ENCODE measurements around the gene ARID1B.

DNA sequence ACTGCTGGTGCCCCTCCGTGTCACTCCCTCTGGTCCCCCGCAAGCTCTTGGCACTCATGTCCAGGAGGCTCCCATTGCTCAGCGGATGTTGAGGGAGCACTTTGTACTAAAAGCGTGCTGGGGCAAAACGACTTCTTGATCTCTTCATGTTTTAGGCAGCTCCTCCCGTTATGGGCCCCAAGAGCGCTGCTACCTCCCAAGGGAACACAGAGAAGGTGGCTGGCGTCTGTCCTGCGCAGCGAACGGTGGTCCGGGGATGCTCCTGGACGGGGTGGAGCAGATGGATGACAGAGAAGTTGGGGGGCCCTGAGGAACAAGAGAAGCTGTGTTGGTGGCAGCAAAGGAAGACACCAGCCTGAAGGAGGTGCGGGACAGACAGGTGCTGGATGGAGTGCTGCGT is 446.3 kb downstream of the ARID1B start:
- TF ChIP-seq, protein P1, sequence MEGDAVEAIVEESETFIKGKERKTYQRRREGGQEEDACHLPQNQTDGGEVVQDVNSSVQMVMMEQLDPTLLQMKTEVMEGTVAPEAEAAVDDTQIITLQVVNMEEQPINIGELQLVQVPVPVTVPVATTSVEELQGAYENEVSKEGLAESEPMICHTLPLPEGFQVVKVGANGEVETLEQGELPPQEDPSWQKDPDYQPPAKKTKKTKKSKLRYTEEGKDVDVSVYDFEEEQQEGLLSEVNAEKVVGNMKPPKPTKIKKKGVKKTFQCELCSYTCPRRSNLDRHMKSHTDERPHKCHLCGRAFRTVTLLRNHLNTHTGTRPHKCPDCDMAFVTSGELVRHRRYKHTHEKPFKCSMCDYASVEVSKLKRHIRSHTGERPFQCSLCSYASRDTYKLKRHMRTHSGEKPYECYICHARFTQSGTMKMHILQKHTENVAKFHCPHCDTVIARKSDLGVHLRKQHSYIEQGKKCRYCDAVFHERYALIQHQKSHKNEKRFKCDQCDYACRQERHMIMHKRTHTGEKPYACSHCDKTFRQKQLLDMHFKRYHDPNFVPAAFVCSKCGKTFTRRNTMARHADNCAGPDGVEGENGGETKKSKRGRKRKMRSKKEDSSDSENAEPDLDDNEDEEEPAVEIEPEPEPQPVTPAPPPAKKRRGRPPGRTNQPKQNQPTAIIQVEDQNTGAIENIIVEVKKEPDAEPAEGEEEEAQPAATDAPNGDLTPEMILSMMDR (tag by site-specific recombination; IDR thresholded peaks at IDR 0.05): no peak
- TF ChIP-seq ZEB2 (tag by site-specific recombination; IDR thresholded peaks at IDR 0.05) (no peak), ZNF776 (tag by site-specific recombination; IDR thresholded peaks at IDR 0.05; ENCODE audit: borderline replicate concordance) (no peak), ZNF747 (tag by site-specific recombination; IDR thresholded peaks at IDR 0.05) (no peak), ZNF24 (tag by site-specific recombination; IDR thresholded peaks at IDR 0.05) (no peak), TRIM28 (IDR thresholded peaks at IDR 0.05; ENCODE audit: borderline replicate concordance, low read length) (no peak), KLF16 (tag by site-specific recombination; IDR thresholded peaks at IDR 0.05) (no peak)
- TF ChIP-seq, protein P2, sequence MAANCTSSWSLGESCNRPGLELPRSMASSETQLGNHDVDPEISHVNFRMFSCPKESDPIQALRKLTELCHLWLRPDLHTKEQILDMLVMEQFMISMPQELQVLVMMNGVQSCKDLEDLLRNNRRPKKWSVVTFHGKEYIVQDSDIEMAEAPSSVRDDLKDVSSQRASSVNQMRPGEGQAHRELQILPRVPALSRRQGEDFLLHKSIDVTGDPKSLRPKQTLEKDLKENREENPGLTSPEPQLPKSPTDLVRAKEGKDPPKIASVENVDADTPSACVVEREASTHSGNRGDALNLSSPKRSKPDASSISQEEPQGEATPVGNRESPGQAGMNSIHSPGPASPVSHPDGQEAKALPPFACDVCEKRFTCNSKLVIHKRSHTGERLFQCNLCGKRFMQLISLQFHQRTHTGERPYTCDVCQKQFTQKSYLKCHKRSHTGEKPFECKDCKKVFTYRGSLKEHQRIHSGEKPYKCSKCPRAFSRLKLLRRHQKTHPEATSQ (tag by site-specific recombination; IDR thresholded peaks at IDR 0.05): no peak
- TF ChIP-seq, protein P3, sequence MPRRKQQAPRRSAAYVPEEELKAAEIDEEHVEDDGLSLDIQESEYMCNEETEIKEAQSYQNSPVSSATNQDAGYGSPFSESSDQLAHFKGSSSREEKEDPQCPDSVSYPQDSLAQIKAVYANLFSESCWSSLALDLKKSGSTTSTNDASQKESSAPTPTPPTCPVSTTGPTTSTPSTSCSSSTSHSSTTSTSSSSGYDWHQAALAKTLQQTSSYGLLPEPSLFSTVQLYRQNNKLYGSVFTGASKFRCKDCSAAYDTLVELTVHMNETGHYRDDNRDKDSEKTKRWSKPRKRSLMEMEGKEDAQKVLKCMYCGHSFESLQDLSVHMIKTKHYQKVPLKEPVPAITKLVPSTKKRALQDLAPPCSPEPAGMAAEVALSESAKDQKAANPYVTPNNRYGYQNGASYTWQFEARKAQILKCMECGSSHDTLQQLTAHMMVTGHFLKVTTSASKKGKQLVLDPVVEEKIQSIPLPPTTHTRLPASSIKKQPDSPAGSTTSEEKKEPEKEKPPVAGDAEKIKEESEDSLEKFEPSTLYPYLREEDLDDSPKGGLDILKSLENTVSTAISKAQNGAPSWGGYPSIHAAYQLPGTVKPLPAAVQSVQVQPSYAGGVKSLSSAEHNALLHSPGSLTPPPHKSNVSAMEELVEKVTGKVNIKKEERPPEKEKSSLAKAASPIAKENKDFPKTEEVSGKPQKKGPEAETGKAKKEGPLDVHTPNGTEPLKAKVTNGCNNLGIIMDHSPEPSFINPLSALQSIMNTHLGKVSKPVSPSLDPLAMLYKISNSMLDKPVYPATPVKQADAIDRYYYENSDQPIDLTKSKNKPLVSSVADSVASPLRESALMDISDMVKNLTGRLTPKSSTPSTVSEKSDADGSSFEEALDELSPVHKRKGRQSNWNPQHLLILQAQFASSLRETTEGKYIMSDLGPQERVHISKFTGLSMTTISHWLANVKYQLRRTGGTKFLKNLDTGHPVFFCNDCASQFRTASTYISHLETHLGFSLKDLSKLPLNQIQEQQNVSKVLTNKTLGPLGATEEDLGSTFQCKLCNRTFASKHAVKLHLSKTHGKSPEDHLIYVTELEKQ (tag by site-specific recombination; IDR thresholded peaks at IDR 0.05; ENCODE audit: borderline replicate concordance): no peak

Data from HEK293 (cell line).